OCI-LY7 (cell line): ENCODE measurements around the gene EXOC6B. TPM values are rescaled to one million over a fixed set of nuclear protein-coding genes. Genes with fewer than 3 reads are reported as not detected.

Experiments
- BruUV-seq: library from RNA; stranded (reverse); fragments of 400-500 nt; replicated peaks from 2 replicates; lab custom pipeline; 2021; lab: Mats Ljungman, UMichigan
- CTCF ChIA-PET: fragments of 300-600 bp; sonication (Branson Sonifier 250); formaldehyde crosslinking; loops from one replicate; lab custom pipeline; 2022; ENCODE audit warnings: antibody characterized with exemption; ENCODE audit not compliant: unreplicated experiment; lab: Charles Lee
- POLR2A ChIA-PET: fragments of 300-600 bp; sonication (Branson Sonifier 250); formaldehyde crosslinking; loops from one replicate; lab custom pipeline; 2022; ENCODE audit warnings: antibody characterized with exemption; lab: Charles Lee
- DNase-seq: peaks from one replicate; pipeline ENCODE4 v3.0.0-alpha.2; 2015; ENCODE audit warnings: low spot score
- H2AFZ ChIP-seq: fragments of 200-600 bp; sonication (generic), shearing (Covaris generic); 2 replicates; pipeline ENCODE4 v1.6.1; 2014; ENCODE audit warnings: mild to moderate bottlenecking, antibody characterized with exemption, low read length, moderate library complexity
- H3K27ac ChIP-seq: fragments of 200-600 bp; sonication (generic); 2 replicates; pipeline ENCODE4 v1.5.1; 2014; ENCODE audit warnings: mixed run types, low read depth, mild to moderate bottlenecking, moderate library complexity, low read length, inconsistent platforms; ENCODE audit not compliant: poor library complexity, severe bottlenecking
- H3K36me3 ChIP-seq: fragments of 200-600 bp; sonication (generic); 2 replicates; pipeline ENCODE4 v1.6.1; 2014; ENCODE audit warnings: mild to moderate bottlenecking, antibody characterized with exemption, low read length, moderate library complexity, mixed read lengths; ENCODE audit not compliant: insufficient read depth
- H3K4me1 ChIP-seq: fragments of 200-600 bp; sonication (generic); 2 replicates; pipeline ENCODE4 v1.5.1; 2014; ENCODE audit warnings: mild to moderate bottlenecking, low read length; ENCODE audit not compliant: insufficient read depth, poor library complexity, severe bottlenecking
- H3K4me2 ChIP-seq: fragments of 200-600 bp; sonication (generic); 2 replicates; pipeline ENCODE4 v1.6.1; 2014; ENCODE audit warnings: mild to moderate bottlenecking, low read length
- H3K4me3 ChIP-seq: fragments of 200-600 bp; sonication (generic); 2 replicates; pipeline ENCODE4 v1.5.1; 2014; ENCODE audit warnings: mild to moderate bottlenecking, low read depth, low read length; ENCODE audit not compliant: poor library complexity, severe bottlenecking
- H3K79me2 ChIP-seq: fragments of 200-600 bp; sonication (generic); 2 replicates; pipeline ENCODE4 v1.6.1; 2016; ENCODE audit warnings: low read depth, mild to moderate bottlenecking, low read length, moderate library complexity, mixed read lengths; ENCODE audit not compliant: insufficient read depth
- H3K9me2 ChIP-seq: fragments of 200-600 bp; sonication (generic); 2 replicates; pipeline ENCODE4 v1.6.1; 2016; ENCODE audit warnings: mild to moderate bottlenecking, low read length, mixed read lengths; ENCODE audit not compliant: insufficient read depth
- H3K9me3 ChIP-seq: fragments of 200-600 bp; sonication (generic); 2 replicates; pipeline ENCODE4 v1.6.1; 2014; ENCODE audit warnings: mild to moderate bottlenecking, mixed run types, low read length, mixed read lengths
- H4K20me1 ChIP-seq: fragments of 200-600 bp; sonication (generic); 2 replicates; pipeline ENCODE4 v1.6.1; 2014; ENCODE audit warnings: mild to moderate bottlenecking, antibody characterized with exemption, low read length, moderate library complexity, mixed read lengths; ENCODE audit not compliant: insufficient read depth
- EZH2phosphoT487 ChIP-seq: fragments of 200-600 bp; sonication (generic); IDR thresholded peaks from 2 replicates; pipeline ENCODE4 v1.6.1; 2018; ENCODE audit warnings: low read depth, borderline replicate concordance, mild to moderate bottlenecking, mixed run types, antibody characterized with exemption, low read length, moderate library complexity, mixed read lengths
- intact Hi-C: fragments of 100-400 bp; cut with micrococcal nuclease; formaldehyde crosslinking; loops from one replicate; pipeline ENCODE4 v1.10.0; 2022; ENCODE audit not compliant: unreplicated experiment
- total RNA-seq, 2 experiments: library from RNA; depleted of rRNA in 1 of 2; stranded (reverse); fragments of >200 nt in 1 of 2; shearing (Covaris generic) in 1 of 2; gene quantifications; 2 replicates each; pipeline ENCODE4 v1.2.3, GENCODE V29; 2014 to 2022
- TF ChIP-seq, protein P1 (sequence below): fragments of 200-600 bp; sonication (generic); conservative IDR thresholded peaks from 2 replicates; pipeline ENCODE4 v1.5.1; 2014; ENCODE audit warnings: mild to moderate bottlenecking, antibody characterized with exemption, low read length, moderate library complexity, mixed read lengths

Gene EXOC6B
- total RNA-seq, 2 experiments from 2014 or later = 5.1 TPM; not detected in 1

DNA sequence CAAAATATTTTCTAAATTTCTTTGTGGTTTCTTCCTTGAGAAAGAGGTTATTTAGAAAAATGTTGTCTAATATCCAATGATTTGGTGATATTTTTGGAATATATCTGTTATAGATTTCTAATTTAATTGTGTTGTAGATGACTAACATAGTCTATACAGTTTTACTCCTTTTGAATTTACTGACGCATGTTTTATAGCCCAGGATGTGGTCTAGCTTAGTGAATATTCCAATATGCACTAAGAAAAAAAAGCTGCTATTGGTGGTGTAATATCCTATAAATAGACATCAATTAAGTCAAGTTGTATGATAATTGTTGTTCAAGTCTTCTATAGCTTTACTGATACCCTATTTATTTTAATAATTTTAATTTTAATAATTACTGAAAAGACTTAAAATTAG, 437.6 kb downstream of the EXOC6B start:
- H3K4me3 ChIP-seq = no peak overlapping the region
- no peaks in the 10 kb centered on the region for H4K20me1 ChIP-seq
- intact Hi-C loops = no loop called here
- H3K9me2 ChIP-seq = no peaks in the 10 kb centered on the region
- no peak overlapping the region for H3K4me2 ChIP-seq
- no peaks in the 10 kb centered on the region for H3K79me2 ChIP-seq
- no peak overlapping the region for H3K27ac ChIP-seq
- no TSS peak for BruUV-seq
- no peaks in the 10 kb centered on the region for H3K36me3 ChIP-seq
- DNase-seq = no peak
- no peaks in the 10 kb centered on the region for H3K9me3 ChIP-seq
- H3K4me1 ChIP-seq = no peaks in the 10 kb centered on the region
- ChIA-PET CTCF (no interaction called here), POLR2A (no interaction called here)
- TF ChIP-seq, protein P1, sequence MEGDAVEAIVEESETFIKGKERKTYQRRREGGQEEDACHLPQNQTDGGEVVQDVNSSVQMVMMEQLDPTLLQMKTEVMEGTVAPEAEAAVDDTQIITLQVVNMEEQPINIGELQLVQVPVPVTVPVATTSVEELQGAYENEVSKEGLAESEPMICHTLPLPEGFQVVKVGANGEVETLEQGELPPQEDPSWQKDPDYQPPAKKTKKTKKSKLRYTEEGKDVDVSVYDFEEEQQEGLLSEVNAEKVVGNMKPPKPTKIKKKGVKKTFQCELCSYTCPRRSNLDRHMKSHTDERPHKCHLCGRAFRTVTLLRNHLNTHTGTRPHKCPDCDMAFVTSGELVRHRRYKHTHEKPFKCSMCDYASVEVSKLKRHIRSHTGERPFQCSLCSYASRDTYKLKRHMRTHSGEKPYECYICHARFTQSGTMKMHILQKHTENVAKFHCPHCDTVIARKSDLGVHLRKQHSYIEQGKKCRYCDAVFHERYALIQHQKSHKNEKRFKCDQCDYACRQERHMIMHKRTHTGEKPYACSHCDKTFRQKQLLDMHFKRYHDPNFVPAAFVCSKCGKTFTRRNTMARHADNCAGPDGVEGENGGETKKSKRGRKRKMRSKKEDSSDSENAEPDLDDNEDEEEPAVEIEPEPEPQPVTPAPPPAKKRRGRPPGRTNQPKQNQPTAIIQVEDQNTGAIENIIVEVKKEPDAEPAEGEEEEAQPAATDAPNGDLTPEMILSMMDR = no peak
- no peak for TF ChIP-seq EZH2phosphoT487
- H2AFZ ChIP-seq = no peak overlapping the region

DNA sequence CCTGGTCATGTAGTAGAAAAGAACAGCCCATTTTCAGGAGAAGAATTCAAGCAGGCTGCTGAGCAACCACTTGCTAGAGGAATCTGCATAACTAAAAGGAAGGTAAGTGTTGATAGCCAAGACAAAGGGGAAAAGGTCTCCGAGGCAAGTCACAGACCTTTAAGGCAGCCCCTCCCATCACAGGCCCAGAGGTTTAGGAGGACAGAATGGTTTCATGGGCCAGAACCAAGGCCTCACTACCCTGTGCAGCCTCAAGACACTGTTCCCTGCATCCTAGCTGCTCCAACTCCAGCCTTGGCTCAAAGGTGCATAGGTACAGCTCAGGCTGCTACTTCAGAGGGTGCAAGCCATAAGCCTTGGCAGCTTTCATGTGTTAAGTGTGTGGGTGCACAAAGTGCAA, 439.5 kb downstream of the EXOC6B start:
- Histone ChIP-seq H2AFZ (no peak overlapping the region), H3K27ac (no peak overlapping the region), H3K4me1 (no peaks in the 10 kb centered on the region), H3K36me3 (no peaks in the 10 kb centered on the region), H3K4me3 (no peak overlapping the region), H3K4me2 (no peak overlapping the region), H3K79me2 (no peaks in the 10 kb centered on the region), H3K9me2 (no peaks in the 10 kb centered on the region), H3K9me3 (no peaks in the 10 kb centered on the region), H4K20me1 (no peaks in the 10 kb centered on the region)
- CTCF ChIA-PET = no interaction called here
- no TSS peak for BruUV-seq
- POLR2A ChIA-PET = no interaction called here
- DNase-seq = no peak
- TF ChIP-seq EZH2phosphoT487 = no peak
- TF ChIP-seq, protein P1 = no peak
- intact Hi-C loops = no loop called here

DNA sequence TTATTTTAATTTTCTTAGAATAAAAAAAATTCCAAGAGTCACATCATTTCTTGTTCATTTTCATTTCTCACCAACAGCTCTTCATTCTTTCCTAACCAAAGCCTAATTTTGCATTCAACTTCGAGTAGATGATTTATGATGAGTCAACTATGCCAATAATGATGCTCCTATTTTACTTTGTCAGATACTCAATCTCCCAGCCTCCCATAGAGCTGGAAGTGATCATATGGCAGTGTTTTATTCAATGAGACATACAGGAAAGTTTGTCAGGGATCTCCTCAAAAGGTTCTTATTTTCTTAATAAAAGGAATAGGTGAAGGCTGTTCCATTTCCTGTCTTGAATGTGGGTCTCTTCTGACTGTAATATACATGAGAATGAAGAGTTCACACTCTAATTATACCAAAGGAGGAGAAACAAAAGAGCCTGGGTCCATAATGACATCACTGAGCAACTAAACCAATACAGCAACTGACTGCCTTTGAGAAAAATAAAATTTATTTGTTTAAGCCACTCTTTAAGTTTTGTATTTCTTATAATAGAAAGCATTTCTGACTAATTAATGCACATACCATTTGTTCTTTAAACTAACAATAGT, 447.0 kb downstream of the EXOC6B start:
- Histone ChIP-seq H2AFZ (no peak overlapping the region), H3K4me3 (no peak overlapping the region), H3K4me1 (no peaks in the 10 kb centered on the region), H3K36me3 (no peaks in the 10 kb centered on the region), H3K9me3 (no peaks in the 10 kb centered on the region), H3K9me2 (no peaks in the 10 kb centered on the region), H3K79me2 (no peaks in the 10 kb centered on the region), H4K20me1 (no peaks in the 10 kb centered on the region), H3K4me2 (no peak overlapping the region), H3K27ac (no peak overlapping the region)
- DNase-seq = no peak
- no peak for TF ChIP-seq EZH2phosphoT487
- TF ChIP-seq, protein P1 = no peak
- intact Hi-C loops = no loop called here
- ChIA-PET POLR2A (interaction anchor here (0.6 to 1.1 kb wide), 2 partner anchors 17 to 19 kb away, joined by 3 to 4 read pairs; no protein-coding TSS in a partner anchor), CTCF (no interaction called here)
- BruUV-seq = no TSS peak
